GF-D8 (cell line): Measurements from ENCODE around the gene HOXA11.

Source experiments
- DNase-seq: peaks from one replicate; lab custom pipeline; 2025; lab: John Stamatoyannopoulos, UW

The HOXA11 gene

DNA sequence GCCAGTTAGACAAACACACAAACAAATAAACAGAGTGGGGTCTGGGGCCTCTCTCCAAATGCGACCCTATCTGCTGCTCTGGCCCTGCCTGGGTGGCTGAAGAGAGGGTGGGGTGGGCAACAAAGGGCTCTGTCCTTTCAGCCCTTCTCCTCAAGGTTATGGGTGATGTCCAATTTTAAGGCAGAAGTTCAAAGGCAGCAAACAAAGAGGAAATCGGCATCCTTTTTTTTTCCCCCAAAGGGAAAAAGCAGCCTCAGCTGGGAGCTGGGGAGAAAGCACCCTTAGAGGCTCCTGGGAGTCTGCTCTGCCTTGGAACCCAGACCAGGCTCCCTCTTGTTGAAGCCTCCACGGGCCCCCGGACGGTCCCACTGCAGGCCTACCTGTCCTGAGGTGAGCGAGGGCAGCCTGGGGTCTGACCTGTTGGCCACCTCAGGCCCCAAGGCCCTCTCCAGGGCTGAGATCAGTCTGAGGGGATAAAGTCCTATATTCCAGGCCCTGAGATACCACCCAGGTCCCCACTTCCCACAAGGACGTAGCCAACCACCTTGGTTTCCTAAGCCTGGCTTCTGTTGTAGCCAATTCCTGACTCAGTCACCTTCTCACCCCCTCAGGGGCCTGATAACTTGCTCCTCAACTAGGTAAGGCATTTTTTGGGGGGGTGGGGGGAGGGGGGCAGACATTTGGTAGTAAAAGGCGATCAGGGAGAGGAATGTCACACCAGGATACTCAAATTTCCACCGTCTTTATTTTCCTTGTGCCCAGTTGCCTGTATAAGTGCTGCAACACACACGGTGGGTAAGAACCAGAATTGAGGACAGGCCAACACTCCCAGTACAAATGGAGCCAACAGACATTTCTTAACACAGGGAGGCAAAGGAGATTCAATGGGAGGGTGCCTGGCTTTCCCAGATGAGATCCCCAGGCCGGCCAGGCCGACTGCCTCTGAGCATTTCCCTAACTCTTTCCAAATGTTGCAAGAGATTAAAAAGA lies 4.3 kb downstream of the HOXA11 start:
- no peak for DNase-seq

GRCh38 chr7:27179503-27180430 lies 5.3 kb downstream of the HOXA11 start:
- no peak for DNase-seq

- no peak for DNase-seq
Observed at GRCh38 chr7:27179030-27179429, 6.0 kb downstream of the HOXA11 start.

DNA sequence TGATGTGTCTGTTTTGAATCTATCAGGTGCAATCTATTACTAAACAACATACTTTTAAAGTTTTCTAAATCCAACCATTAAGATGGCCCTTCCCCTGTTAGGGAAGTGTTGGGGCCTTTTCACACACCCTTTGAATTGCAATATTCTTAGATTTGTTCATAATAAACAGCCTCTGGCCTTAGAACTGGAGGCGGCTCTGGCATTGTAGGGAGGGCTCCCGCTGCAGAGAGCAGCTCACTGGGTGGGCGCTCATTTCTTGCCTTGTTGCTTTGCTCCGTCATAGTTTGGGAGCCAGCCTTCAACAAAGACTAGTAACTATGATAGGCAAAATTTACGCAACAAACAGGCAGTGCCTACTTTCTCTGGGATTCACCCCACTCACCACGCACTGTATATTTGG lies 6.7 kb downstream of the HOXA11 start:
- DNase-seq: no peak

- no peak for DNase-seq
Observed at GRCh38 chr7:27177795-27178320, 7.2 kb downstream of the HOXA11 start.

DNA sequence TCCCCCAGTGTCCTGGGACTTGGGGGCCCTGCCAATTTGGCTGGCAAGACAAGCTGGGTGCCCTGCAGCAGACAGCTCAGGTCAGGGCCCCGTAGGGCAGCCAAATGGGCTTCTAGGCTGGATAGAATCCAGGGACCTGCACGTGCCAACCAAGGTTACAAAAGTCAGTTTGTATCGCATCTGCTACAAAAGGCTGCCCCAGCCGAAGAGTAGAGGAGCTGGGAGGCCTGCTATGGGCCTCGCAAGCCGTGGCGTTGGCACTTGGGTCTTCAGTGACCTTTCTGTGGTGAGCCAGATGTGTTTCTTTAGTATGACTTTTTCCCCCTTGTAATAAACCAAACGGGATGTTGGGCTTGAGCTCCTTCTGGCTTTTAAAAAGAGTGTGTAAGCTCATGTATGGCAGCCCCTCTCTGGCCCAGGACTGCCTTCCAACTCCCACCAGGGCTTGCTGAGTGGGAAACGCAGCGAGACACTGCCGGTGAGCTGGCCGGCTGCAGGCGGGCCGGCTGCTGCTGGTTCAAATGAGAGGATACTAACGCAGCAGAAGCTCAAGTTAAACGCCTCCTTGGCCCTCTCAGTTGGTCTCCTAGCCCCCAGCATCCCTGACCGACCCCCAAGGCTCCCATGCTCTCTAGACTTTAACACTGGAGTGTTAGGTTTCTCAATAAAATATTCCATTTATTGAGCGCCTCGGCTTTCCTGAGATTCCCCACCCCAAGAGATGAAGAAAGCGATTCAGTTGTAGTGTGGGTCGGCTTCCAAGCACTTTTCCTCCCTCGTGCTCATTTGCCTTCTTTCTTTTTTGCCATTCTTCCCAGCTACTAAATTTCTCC lies 7.9 kb downstream of the HOXA11 start:
- DNase-seq: no peak

GRCh38 chr7:27176524-27176845 lies 8.5 kb downstream of the HOXA11 start:
- DNase-seq: no peak

DNA sequence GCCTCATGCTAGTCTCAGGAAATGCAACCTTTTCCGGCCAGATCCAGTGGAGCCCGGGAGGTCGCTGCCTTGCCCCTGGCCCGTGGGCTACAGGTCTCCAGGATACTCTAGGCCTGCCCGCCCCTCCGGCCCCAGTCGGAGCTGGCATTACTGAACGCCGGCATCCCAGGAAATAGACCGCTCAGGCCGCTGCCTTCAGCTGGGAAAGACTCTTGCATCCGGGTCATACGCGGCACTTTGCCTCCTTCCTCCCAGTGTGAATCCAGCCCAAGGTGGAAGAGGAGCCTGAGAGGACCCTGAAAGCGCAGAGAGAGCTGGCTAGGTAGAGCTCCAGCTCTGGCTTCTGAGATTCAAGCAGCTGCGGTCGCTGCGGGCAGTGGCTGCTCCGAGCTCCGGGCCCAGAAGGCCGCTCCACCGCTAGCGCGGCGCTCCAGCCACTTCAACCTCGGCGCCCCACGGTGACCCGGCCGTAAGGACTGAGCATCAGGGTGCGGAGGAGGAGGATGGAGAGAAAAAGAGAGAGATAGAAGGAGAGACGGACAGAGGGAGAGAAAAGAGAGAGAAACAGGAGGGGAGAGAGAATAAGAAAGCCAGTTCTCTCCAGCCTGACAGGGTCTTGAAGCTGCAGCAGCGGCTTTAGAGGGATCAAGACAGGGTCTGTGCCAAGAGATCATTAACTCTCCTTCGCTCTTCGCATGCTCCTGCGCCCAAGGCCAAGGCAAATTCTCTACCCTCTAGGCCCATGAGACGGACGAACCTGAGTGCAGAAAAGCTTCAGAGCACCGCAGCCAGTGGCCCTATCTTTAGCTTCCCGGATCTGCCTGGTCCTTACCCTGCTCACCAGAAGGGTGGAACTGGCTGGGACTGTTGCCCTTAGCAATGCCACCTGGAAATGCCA lies 9.2 kb downstream of the HOXA11 start:
- DNase-seq: no peak

GRCh38 chr7:27174874-27175625 lies 10.0 kb downstream of the HOXA11 start:
- DNase-seq: peak; percentile 84

DNA sequence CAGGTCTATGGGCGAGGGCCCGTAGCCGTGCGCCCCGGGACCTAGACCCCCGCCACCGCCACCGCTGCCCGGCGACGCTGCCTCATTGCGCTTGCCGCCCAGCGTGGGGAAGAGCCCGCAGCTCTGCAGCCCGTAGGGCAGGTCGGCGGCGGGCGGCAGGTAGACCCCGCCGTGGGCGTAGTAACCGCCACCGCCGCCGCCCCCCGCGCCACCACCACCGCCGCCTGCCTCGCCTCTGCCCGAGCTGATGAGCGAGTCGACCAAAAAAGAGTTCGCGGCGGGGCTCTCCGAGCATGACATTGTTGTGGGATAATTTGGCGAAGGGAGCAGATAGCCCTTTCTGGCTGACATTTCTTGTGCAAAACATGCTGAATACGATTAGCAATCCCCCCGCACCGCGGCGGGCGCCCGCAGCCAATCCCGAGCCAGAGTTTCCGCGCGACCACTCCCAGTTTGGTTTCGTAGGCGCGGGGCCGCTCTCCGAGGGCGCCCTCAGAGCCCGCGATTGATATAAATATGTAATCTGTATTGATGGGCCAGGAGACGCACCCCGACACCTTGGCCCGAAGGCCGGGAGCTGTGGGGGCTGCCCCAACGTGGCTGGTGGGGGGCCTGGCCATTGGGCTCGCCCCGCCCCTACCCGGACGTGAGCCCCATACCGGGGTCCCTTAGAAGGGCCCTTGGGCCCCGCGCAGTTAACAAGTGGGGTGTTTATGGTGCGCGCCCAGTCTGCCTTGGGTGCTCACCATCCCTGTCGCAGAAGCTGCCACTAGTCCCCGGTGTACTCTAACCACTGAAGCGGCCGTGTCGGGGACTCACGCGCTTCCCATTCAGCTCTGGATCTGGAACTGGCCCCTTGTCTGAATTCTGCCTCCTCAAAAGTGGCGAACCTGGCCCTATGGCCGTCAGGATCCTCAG lies 10.8 kb downstream of the HOXA11 start, which contains the start of gene HOXA10:
TSS of gene HOXA10 (minus strand) at position 365 of the 918 bp plus-strand sequence. CDS start at position 351, 14 bp downstream.
- DNase-seq: peak; percentile 77

GRCh38 chr7:27173511-27173955 lies 11.5 kb downstream of the HOXA11 start:
- DNase-seq: no peak

DNA sequence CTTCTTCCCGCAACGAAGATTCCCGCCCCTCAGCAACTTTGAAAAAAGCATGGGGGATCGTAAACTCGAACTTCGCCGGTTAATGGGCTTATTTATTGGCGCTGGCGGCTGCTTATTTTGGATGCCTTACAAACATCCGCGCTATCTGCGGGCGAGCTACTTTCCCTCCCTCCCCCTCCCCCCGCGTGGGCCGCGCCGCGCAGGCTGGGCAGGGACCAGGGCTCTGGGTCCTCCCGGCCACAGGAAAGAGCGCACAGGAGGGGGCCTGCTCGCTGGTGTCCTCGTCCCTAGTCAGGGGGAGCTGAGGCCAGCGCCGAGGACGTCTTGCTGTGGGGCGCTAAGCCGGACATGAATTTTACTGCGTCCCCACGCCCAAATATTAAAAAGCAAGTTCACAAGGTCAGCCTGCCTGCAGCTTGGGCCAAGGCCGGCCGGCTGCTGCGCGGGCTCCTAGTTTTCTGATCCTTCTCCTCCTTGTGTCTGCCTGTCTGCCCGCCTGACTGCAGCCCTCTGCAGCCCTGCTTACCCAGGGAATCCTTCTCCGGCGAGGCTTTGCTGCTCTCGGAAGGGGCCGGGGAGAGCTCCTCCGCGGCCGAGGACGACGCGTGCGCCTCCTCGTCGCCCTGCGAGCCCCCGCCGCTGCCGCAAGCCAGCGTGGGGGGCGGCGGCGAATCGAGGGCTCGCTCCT lies 12.1 kb downstream of the HOXA11 start:
- no peak for DNase-seq

DNA sequence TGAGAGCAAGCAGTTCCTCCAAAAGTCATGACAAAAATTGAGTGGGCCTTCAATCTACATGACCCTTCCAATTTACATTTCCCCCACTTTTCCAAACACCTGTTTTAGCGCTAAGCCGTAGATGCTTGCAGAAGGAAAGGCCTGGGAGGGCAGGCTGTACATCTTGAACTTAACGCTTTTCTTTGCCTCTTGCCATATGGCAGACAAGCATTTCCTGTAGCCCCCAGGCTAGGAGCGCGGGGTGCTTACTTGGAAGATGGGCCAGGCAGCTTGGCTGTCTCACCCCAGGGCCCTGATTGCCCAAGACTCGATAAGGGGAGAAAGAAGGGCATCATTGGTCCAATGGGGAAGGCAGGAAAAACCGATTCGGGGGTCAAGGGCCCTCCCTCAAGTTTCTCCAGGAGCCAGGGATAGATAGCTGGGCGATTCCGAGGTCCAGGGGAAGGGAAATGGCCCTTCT lies 12.7 kb downstream of the HOXA11 start:
- no peak for DNase-seq

DNA sequence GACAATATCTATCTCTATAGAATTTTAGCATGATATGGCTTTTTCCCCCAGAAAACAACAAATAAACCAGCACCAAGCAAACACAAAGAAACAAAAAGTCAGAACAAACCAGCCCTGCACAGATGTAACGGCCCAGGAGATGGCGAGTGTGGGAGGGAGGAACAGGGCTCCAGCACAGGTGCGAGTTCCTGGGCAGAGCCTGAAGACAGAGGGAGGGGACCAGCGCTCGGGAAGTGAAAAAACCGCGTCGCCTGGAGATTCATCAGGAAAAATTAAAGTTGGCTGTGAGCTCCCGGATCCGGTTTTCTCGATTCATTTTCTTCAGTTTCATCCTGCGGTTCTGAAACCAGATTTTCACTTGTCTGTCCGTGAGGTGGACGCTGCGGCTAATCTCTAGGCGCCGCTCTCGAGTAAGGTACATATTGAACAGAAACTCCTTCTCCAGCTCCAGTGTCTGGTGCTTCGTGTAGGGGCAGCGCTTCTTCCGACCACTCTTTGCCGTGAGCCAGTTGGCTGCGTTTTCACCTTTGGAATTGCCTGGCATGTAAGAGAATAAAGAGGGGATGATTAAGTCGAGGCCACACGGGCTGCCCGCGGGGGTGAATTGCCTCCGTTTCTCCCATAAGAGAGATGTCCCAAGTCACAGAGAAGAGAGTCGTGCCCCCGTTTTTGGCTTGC lies 13.3 kb downstream of the HOXA11 start:
- DNase-seq: no peak

GRCh38 chr7:27171325-27171636 lies 13.8 kb downstream of the HOXA11 start:
- no peak for DNase-seq

DNA sequence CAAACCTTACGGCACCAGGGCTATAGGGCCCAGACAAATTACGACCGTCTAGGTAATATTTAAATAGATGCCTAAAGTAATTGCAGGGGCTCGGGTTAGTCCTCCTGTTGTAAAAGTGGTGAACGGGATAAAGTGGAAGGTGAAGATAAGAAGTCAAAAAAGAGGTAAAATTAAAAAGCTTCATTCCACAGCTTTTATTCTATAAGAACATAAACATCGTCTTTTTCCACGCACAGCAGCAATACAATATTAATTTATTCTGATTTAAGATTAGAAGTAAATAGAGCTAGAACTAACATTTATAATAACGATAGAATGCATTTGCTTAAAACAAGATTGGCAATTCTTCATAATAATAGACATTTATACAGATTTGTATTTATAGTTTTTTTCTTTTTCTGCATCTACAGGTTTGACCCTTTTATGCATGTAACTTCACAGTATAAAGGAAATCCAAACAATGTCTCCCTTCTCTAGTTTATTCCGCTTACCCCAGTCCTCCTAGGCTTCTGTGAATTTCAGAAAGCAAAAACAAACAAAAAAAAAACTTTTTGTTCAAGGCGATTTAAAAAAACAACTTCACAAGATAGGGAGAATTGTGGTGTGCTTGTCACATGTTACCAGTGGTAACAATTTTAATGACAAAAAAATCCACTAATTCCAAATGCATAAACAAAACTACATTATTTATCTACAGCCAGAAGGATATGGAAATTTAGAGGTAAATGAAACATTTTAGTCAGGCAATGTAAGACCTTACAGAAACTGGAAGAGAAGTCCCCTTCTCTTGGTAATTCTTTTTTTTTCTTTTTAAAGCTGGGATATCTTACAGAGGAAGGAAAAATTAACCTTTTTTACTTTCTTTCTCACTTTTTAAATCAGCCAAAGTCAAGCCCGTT lies 14.4 kb downstream of the HOXA11 start:
- DNase-seq: no peak
